Lung (tissue), 12 donors: ENCODE measurements around the gene CCDC167. TPM values are rescaled to one million over a fixed set of nuclear protein-coding genes. Genes with fewer than 3 reads are reported as not detected.

Source experiments
- ATAC-seq: fragments of 200-7000 bp; cut with Tn5 transposase; one replicate; pipeline ENCODE4 v1.9.1; 2020; ENCODE audit warnings: moderate number of reproducible peaks; ENCODE audit not compliant: insufficient read depth, low FRiP score
- DNase-seq, 3 donors: peaks; one replicate each; pipeline ENCODE4 v3.0.0-alpha.2; 2013 to 2017
- H3K27ac ChIP-seq, 2 donors: one replicate each; pipeline ENCODE4 v1.5.1; 2013; ENCODE audit warnings: mild to moderate bottlenecking in 2 of 2, moderate library complexity in 2 of 2, control low read depth in 1 of 2, inconsistent platforms in 1 of 2, low read depth in 1 of 2, low read length in 1 of 2
- H3K27me3 ChIP-seq, 3 donors: one replicate each; pipeline ENCODE4 v1.5.1; 2013; ENCODE audit warnings: low read length in 2 of 3; ENCODE audit not compliant: control insufficient read depth in 3 of 3, insufficient read depth in 3 of 3
- H3K36me3 ChIP-seq, 4 donors: one replicate each; pipeline ENCODE4 v1.5.1; 2013; ENCODE audit warnings: low read length in 4 of 4, mild to moderate bottlenecking in 1 of 4, moderate library complexity in 1 of 4; ENCODE audit not compliant: control insufficient read depth in 4 of 4, insufficient read depth in 4 of 4
- H3K4me1 ChIP-seq, 5 donors: one replicate each; pipeline ENCODE4 v1.5.1; 2013; ENCODE audit warnings: low read length in 5 of 5, mild to moderate bottlenecking in 2 of 5, moderate library complexity in 1 of 5; ENCODE audit not compliant: control insufficient read depth in 5 of 5, insufficient read depth in 5 of 5
- H3K4me3 ChIP-seq: one replicate; pipeline ENCODE4 v1.5.1; 2013; ENCODE audit warnings: mild to moderate bottlenecking, control low read depth, moderate library complexity
- H3K9ac ChIP-seq, 2 donors: one replicate each; pipeline ENCODE4 v1.5.1; 2013; ENCODE audit warnings: low read length in 2 of 2, control low read depth in 1 of 2; ENCODE audit not compliant: insufficient read depth in 1 of 2
- H3K9me3 ChIP-seq, 4 donors: one replicate each; pipeline ENCODE4 v1.5.1; 2013; ENCODE audit warnings: low read length in 3 of 4, mild to moderate bottlenecking in 1 of 4, moderate library complexity in 1 of 4; ENCODE audit not compliant: control insufficient read depth in 4 of 4, insufficient read depth in 3 of 4
- WGBS, 2 donors: extraction: QIAGEN DNeasy Blood & Tissue Kit; methylation state at CpG; one replicate each; pipeline ENCODE4 v1.1.7; 2013; 5-methylcytosine and 5-hydroxymethylcytosine counted together
- polyA plus RNA-seq, 2 donors: library from polyadenylated mRNA; stranded (reverse); fragments of 200-250 nt; gene quantifications; one replicate each; pipeline ENCODE4 v1.2.1, GENCODE V29; 2013
- total RNA-seq, 2 donors: library from RNA; depleted of rRNA in 1 of 2; stranded (reverse); fragments of >200 nt in 1 of 2; gene quantifications; one replicate each; pipeline ENCODE4 v1.2.1, GENCODE V29; 2014 to 2021
- TF ChIP-seq, protein P1 (sequence below): IDR thresholded peaks from 2 replicates; pipeline ENCODE4 v1.5.1; 2012; ENCODE audit warnings: mild to moderate bottlenecking; ENCODE audit errors: control extremely low read depth, extremely low read depth
- donor health status: control.
- donor health status: control.
- donor health status: Bipolar disorder and iron deficiency.
- donor health status: healthy.
- donor health status: DM: yes; HTN: yes; CAD: no.

The CCDC167 gene
- total and polyA plus RNA-seq, 4 donors, result 13.4 to 54.6 (median 23.1) TPM

DNA sequence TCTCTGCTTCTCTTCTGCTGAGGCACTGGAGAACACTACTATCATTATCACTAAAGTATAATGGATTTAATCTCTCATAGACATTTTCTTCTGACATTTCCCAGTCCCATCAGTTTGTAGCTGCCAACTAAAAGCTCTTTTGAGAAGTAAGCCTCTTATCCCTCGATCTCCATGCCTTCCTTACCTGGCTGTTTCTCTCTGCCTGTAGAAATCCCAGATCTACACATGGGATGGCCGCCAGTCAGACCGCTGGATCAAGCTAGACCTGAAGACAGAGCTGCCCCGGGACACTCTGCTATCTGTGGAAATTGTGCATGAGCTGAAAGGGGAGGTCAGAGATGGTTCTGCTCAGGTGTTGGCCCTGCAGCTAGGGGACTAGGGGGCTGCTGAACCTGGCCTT lies 25.4 kb downstream of the CCDC167 start:
- DNase-seq (no peak), ATAC-seq (no peak)
- 93 to 95% methylated on average over 4 of the region's 4 CpGs for WGBS, 2 donors
- Histone ChIP-seq H3K36me3 (peaks cover 8 to 60% (median 54%) of the 10 kb centered on the region in 4 donors), H3K9ac (no peak overlapping the region), H3K9me3 (no peaks in the 10 kb centered on the region), H3K27me3 (no peaks in the 10 kb centered on the region), H3K4me3 (no peak overlapping the region), H3K4me1 (no peaks in the 10 kb centered on the region), H3K27ac (no peak overlapping the region)
- TF ChIP-seq, protein P1, sequence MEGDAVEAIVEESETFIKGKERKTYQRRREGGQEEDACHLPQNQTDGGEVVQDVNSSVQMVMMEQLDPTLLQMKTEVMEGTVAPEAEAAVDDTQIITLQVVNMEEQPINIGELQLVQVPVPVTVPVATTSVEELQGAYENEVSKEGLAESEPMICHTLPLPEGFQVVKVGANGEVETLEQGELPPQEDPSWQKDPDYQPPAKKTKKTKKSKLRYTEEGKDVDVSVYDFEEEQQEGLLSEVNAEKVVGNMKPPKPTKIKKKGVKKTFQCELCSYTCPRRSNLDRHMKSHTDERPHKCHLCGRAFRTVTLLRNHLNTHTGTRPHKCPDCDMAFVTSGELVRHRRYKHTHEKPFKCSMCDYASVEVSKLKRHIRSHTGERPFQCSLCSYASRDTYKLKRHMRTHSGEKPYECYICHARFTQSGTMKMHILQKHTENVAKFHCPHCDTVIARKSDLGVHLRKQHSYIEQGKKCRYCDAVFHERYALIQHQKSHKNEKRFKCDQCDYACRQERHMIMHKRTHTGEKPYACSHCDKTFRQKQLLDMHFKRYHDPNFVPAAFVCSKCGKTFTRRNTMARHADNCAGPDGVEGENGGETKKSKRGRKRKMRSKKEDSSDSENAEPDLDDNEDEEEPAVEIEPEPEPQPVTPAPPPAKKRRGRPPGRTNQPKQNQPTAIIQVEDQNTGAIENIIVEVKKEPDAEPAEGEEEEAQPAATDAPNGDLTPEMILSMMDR, result no peak

DNA sequence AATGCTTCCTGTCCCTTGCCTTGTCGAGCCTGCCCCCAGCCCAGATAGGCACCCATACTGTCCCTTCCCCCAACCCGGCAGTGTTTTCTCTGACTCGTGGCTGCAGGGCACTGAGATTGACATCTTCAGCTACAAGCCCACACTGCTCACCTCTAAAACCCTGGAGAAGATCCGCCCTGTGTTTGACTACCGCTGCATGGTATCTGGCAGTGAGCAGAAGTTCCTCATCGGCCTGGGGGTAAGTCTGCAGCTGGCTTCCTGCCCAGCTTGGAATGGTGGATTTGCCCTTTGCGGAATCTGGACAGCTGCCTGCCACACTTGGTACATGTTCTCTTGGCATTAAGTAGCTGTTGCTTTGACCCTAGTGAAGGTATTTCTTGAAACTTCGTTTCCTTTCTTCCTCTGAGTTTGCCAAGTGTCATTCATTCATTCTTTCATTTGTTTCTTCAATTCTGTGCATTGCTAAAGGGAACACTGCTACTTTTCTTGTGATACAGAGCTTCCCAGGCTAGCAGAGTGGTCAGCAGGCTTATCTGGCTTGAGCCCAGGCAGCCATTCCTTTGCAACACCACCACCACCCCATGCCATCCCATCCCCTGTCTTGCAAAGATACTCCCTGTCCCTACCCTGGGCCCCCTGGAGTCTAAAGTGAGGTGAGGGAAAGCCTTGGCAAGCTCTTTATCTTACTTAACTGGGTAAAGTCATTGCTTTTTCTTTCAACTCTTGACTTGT lies 26.2 kb downstream of the CCDC167 start:
- Histone ChIP-seq H3K36me3 (peaks cover 8 to 53% (median 48%) of the 10 kb centered on the region in 4 donors), H3K27me3 (no peaks in the 10 kb centered on the region), H3K27ac (peak overlapping the region in 1 of 2 donors; percentile 34), H3K9ac (no peak overlapping the region), H3K4me3 (no peak overlapping the region), H3K9me3 (no peaks in the 10 kb centered on the region), H3K4me1 (no peaks in the 10 kb centered on the region)
- TF ChIP-seq, protein P1, result no peak
- ATAC-seq (no peak), DNase-seq (no peak)
- 68 to 81% methylated on average over 8 of the region's 8 CpGs for WGBS, 2 donors

DNA sequence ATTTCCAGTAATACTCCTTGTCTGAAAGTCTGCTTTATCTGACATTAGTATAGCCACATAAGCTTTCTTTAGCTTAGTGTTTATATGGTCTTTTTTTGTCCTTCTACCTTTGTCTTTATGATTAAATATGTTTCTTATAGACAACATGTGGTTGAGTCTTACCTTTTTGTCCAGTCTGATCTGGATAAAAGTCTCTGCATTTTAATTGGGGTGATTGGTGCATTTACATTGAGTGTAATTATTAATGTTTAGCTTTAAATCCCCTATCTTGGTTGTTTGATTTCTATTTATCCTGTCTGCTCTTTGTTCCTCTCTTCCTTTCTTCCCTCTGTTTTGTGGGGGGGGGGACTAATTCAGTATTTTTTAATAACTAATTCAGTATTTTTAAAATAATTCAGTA lies 32.0 kb downstream of the CCDC167 start:
- TF ChIP-seq, protein P1, result no peak
- H3K4me3 ChIP-seq, result no peak overlapping the region
- H3K9ac ChIP-seq, result no peak overlapping the region
- no peak for DNase-seq
- H3K27me3 ChIP-seq, result no peaks in the 10 kb centered on the region
- H3K4me1 ChIP-seq, result no peaks in the 10 kb centered on the region
- no peak overlapping the region for H3K27ac ChIP-seq
- ATAC-seq, result no peak
- peaks cover 15 to 33% (median 29%) of the 10 kb centered on the region in 4 donors for H3K36me3 ChIP-seq
- H3K9me3 ChIP-seq, result peaks cover 0 to 2% (median 0%) of the 10 kb centered on the region in 4 donors

GRCh38 chr6:37463110-37463509 lies 36.6 kb downstream of the CCDC167 start:
- Histone ChIP-seq H3K27ac (no peak overlapping the region), H3K4me1 (no peaks in the 10 kb centered on the region), H3K4me3 (no peak overlapping the region), H3K9ac (no peak overlapping the region), H3K9me3 (peaks cover 0 to 2% (median 0%) of the 10 kb centered on the region in 4 donors), H3K27me3 (no peaks in the 10 kb centered on the region), H3K36me3 (peaks cover 30 to 54% (median 36%) of the 10 kb centered on the region in 4 donors)
- no peak for DNase-seq
- TF ChIP-seq, protein P1, result no peak
- no peak for ATAC-seq
